Glomerular endothelial cell (primary cell): ENCODE results near the gene PRR15L. TPM values are rescaled to one million over a fixed set of nuclear protein-coding genes. Genes with fewer than 3 reads are reported as not detected.

Experiments
- DNase-seq: peaks from one replicate; pipeline ENCODE4 v3.0.0-alpha.2; 2011; ENCODE audit warnings: low read depth, low spot score; ENCODE audit errors: extremely low read depth
- total RNA-seq: library from RNA; depleted of rRNA; stranded (reverse); fragments of >200 nt; gene quantifications from 2 replicates; pipeline ENCODE4 v1.2.3, GENCODE V29; 2015

The PRR15L gene
- total RNA-seq, 1 donor from 2014 or later = not detected

- no peak for DNase-seq
Measured at GRCh38 chr17:47962901-47963300, 5.2 kb upstream of the PRR15L start.

- DNase-seq = no peak
Measured at GRCh38 chr17:47961406-47961805, 3.7 kb upstream of the PRR15L start.

GRCh38 chr17:47959825-47960655 is 2.4 kb upstream of the PRR15L start:
- no peak for DNase-seq

GRCh38 chr17:47956791-47957590 is 692 bp downstream of the PRR15L start:
- no peak for DNase-seq

- no peak for DNase-seq
Measured at GRCh38 chr17:47955497-47956461, 1.9 kb downstream of the PRR15L start.

- no peak for DNase-seq
Measured at GRCh38 chr17:47953909-47954308, 3.8 kb downstream of the PRR15L start.

GRCh38 chr17:47952171-47953021 is 5.3 kb downstream of the PRR15L start:
- DNase-seq = no peak

GRCh38 chr17:47950448-47950847 is 7.2 kb downstream of the PRR15L start:
- no peak for DNase-seq

GRCh38 chr17:47949946-47950345 is 7.7 kb downstream of the PRR15L start:
- DNase-seq = no peak

GRCh38 chr17:47949197-47949759 is 8.4 kb downstream of the PRR15L start:
- DNase-seq = no peak

- DNase-seq = no peak
Measured at GRCh38 chr17:47948706-47949196, 8.9 kb downstream of the PRR15L start.

- DNase-seq = no peak
Measured at GRCh38 chr17:47946929-47947397, 10.7 kb downstream of the PRR15L start.

- DNase-seq = no peak
Measured at GRCh38 chr17:47946516-47946915, 11.2 kb downstream of the PRR15L start.

GRCh38 chr17:47945529-47946508 is 11.9 kb downstream of the PRR15L start:
- DNase-seq = no peak

- DNase-seq = no peak
Measured at GRCh38 chr17:47945080-47945479, 12.6 kb downstream of the PRR15L start.

GRCh38 chr17:47942568-47942967 is 15.1 kb downstream of the PRR15L start:
- no peak for DNase-seq

GRCh38 chr17:47942096-47942510 is 15.6 kb downstream of the PRR15L start:
- no peak for DNase-seq
